ENCODE data around the gene PPP6R1. TPM values are rescaled to one million over a fixed set of nuclear protein-coding genes. Genes with fewer than 3 reads are reported as not detected.
A peak's percentile ranks its signal among the peaks of the same experiment; 100 is the strongest.

The PPP6R1 gene
- total and polyA plus RNA-seq, 7 donors = 17.1 to 78.1 (median 22.9) TPM

GRCh38 chr19:55301459-55302317 is 42.9 kb upstream of the PPP6R1 start:
- H3K9me3 ChIP-seq = no peaks in the 10 kb centered on the region
- peak in 2 of 4 donors; percentile 32 to 34 for TF ChIP-seq POLR2AphosphoS5 (IDR thresholded peaks at IDR 0.05)
- TF ChIP-seq CTCF (IDR thresholded peaks at IDR 0.05) = peak; percentile 91 to 100 (median 95)
- TF ChIP-seq POLR2A (IDR thresholded peaks at IDR 0.05) = no peak
- no peak for TF ChIP-seq EP300 (IDR thresholded peaks at IDR 0.05)
- H3K4me1 ChIP-seq = peaks cover 0 to 13% (median 10%) of the 10 kb centered on the region in 4 donors
- H3K27ac ChIP-seq = peak overlapping the region in 1 of 4 donors; percentile 42
- H3K36me3 ChIP-seq = peaks cover 4 to 57% (median 14%) of the 10 kb centered on the region in 4 donors
- peak overlapping the region in 3 of 4 donors; percentile 30 to 44 (median 38) for H3K4me3 ChIP-seq
- peak; percentile 93 for DNase-seq
- 10 to 12% methylated on average over 42 of the region's 42 CpGs for WGBS, 2 donors
- intact Hi-C loops (cut with DNase I) = loop anchor here (1.0 to 5.0 kb wide), 2 partner anchors 41 to 82 kb away; no protein-coding TSS in a partner anchor
- no peaks in the 10 kb centered on the region for H3K27me3 ChIP-seq

GRCh38 chr19:55300886-55301458 is 42.2 kb upstream of the PPP6R1 start:
- intact Hi-C loops (cut with DNase I) = loop anchor here (5.0 kb wide), 1 partner anchor 41 kb away; no protein-coding TSS in a partner anchor

GRCh38 chr19:55299991-55300390 is 41.2 kb upstream of the PPP6R1 start:
- TF ChIP-seq POLR2A (IDR thresholded peaks at IDR 0.05) (no peak), CTCF (IDR thresholded peaks at IDR 0.05) (no peak), POLR2AphosphoS5 (IDR thresholded peaks at IDR 0.05) (no peak), EP300 (IDR thresholded peaks at IDR 0.05) (no peak)
- Histone ChIP-seq H3K36me3 (peaks cover 4 to 56% (median 5%) of the 10 kb centered on the region in 4 donors), H3K4me3 (no peak overlapping the region), H3K4me1 (peaks cover 0 to 13% (median 10%) of the 10 kb centered on the region in 4 donors), H3K27me3 (no peaks in the 10 kb centered on the region), H3K27ac (no peak overlapping the region), H3K9me3 (no peaks in the 10 kb centered on the region)
- 90 to 91% methylated on average over 10 of the region's 10 CpGs for WGBS, 2 donors
- no peak for DNase-seq
- intact Hi-C loops (cut with DNase I) = loop anchor here (5.0 kb wide), 1 partner anchor 42 kb away; no protein-coding TSS in a partner anchor

More at GRCh38 chr19:55300886-55301458, 42.2 kb upstream of the PPP6R1 start:
- peaks cover 0 to 13% (median 10%) of the 10 kb centered on the region in 4 donors for H3K4me1 ChIP-seq
- TF ChIP-seq POLR2A (IDR thresholded peaks at IDR 0.05) (no peak), CTCF (IDR thresholded peaks at IDR 0.05) (no peak), POLR2AphosphoS5 (IDR thresholded peaks at IDR 0.05) (no peak), EP300 (IDR thresholded peaks at IDR 0.05) (no peak)
- no peak overlapping the region for H3K27ac ChIP-seq
- H3K4me3 ChIP-seq = peak overlapping the region in 1 of 4 donors; percentile 38
- H3K27me3 ChIP-seq = no peaks in the 10 kb centered on the region
- H3K9me3 ChIP-seq = no peaks in the 10 kb centered on the region
- whole genome bisulfite sequencing, 2 donors = 68 to 84% methylated on average over 15 of the region's 15 CpGs
- H3K36me3 ChIP-seq = peaks cover 4 to 53% (median 7%) of the 10 kb centered on the region in 4 donors
- DNase-seq = no peak

GRCh38 chr19:55297267-55297666 is 38.5 kb upstream of the PPP6R1 start:
- Histone ChIP-seq H3K4me1 (peaks cover 0 to 12% (median 10%) of the 10 kb centered on the region in 4 donors), H3K36me3 (peaks cover 0 to 51% (median 0%) of the 10 kb centered on the region in 4 donors), H3K9me3 (no peaks in the 10 kb centered on the region), H3K4me3 (no peak overlapping the region), H3K27me3 (no peaks in the 10 kb centered on the region), H3K27ac (no peak overlapping the region)
- 54 to 80% methylated on average over 10 of the region's 10 CpGs for WGBS, 2 donors
- DNase-seq = no peak
- intact Hi-C loops (cut with DNase I) = no loop called here
- TF ChIP-seq POLR2AphosphoS5 (IDR thresholded peaks at IDR 0.05) = no peak
- TF ChIP-seq EP300 (IDR thresholded peaks at IDR 0.05) = no peak
- no peak for TF ChIP-seq POLR2A (IDR thresholded peaks at IDR 0.05)
- TF ChIP-seq CTCF (IDR thresholded peaks at IDR 0.05) = no peak
